ENCODE data around the gene TEAD2.

Gene TEAD2

GRCh38 chr19:49348305-49349189 is 13.7 kb downstream of the TEAD2 start:
- no peak for DNase-seq (ENCODE audit: low spot score)

- DNase-seq (ENCODE audit: low spot score): peak; percentile 75
Measured at GRCh38 chr19:49347835-49348234, 14.4 kb downstream of the TEAD2 start.

GRCh38 chr19:49347191-49347590 is 15.0 kb downstream of the TEAD2 start:
- no peak for DNase-seq (ENCODE audit: low spot score)

GRCh38 chr19:49344505-49345423 is 17.5 kb downstream of the TEAD2 start:
- DNase-seq (ENCODE audit: low spot score): no peak

- DNase-seq (ENCODE audit: low spot score): no peak
Measured at GRCh38 chr19:49343123-49343522, 19.1 kb downstream of the TEAD2 start.

- no peak for DNase-seq (ENCODE audit: low spot score)
Measured at GRCh38 chr19:49342291-49342721, 19.9 kb downstream of the TEAD2 start.

- DNase-seq (ENCODE audit: low spot score): no peak
Measured at GRCh38 chr19:49340865-49341718, 21.1 kb downstream of the TEAD2 start.

- peak; percentile 84 for DNase-seq (ENCODE audit: low spot score)
Measured at GRCh38 chr19:49340069-49340864, 21.9 kb downstream of the TEAD2 start.

- peak; percentile 96 for DNase-seq (ENCODE audit: low spot score)
Measured at GRCh38 chr19:49339301-49340068, 22.7 kb downstream of the TEAD2 start.

GRCh38 chr19:49338691-49339300 is 23.4 kb downstream of the TEAD2 start:
- peak; percentile 94 for DNase-seq (ENCODE audit: low spot score)

GRCh38 chr19:49338023-49338677 is 24.1 kb downstream of the TEAD2 start:
- DNase-seq (ENCODE audit: low spot score): peak; percentile 68

GRCh38 chr19:49337267-49338022 is 24.8 kb downstream of the TEAD2 start:
- DNase-seq (ENCODE audit: low spot score): no peak

- DNase-seq (ENCODE audit: low spot score): no peak
Measured at GRCh38 chr19:49336482-49337266, 25.5 kb downstream of the TEAD2 start.

- DNase-seq (ENCODE audit: low spot score): no peak
Measured at GRCh38 chr19:49335784-49336481, 26.3 kb downstream of the TEAD2 start.

GRCh38 chr19:49335071-49335783 is 27.0 kb downstream of the TEAD2 start, which contains the start of gene CD37:
CD37 (plus strand) TSS chr19:49335406; CDS start chr19:49335541, 135 bp downstream.
- DNase-seq (ENCODE audit: low spot score): no peak

GRCh38 chr19:49333811-49334288 is 28.4 kb downstream of the TEAD2 start:
- DNase-seq (ENCODE audit: low spot score): no peak
